NCI-H1930 (cell line): ENCODE measurements around the gene SMAD7.

Experiments used
- DNase-seq, 2 experiments: peaks; one replicate each; lab custom pipeline; 2025; lab: John Stamatoyannopoulos, UW

The SMAD7 gene

DNA sequence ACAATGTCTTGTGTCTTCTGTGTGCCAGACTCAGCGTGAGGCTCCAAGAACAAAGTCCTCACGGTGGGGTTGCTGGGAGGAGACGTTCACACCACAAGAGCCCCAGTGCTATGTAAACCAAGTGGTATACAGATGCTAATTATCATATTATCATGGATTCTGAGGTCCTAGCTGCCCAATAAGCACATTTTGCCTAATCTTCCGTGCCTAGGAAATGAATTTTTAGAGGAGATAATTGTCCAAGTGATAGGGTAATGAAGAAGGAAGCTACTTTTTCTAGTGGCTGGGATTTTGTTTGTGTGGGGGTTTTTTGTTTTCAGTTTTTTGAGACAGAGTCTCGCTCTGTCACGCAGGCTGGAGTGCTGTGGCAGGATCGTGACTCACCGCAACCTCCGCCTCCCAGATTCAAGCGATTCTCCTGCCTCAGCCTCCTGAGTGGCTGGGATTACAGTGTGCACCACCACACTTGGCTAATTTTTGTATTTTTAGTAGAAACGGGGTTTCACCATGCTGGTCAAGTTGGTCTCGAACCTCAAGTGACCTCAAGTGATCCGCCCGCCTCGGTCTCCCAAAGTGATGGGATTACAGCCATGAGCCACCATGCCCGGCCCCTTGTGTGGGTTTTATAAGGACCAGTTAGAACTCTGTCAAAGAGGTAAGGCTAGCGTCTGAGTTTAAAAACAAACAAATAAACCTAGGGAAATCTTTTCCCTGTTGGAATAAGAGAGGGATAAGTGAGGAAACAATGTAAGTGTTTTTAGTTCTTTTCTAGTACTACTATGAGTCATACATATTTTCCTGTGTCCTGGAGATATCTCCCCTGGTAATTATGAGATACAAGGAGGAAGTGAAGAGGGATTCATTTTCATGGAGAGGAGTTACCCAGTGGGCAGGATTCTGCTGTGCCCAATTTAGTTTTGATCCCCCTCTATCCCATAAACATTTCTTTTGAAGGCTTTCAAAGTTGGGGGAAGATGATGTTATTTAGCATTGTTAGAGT lies 9.5 kb upstream of the SMAD7 start:
- DNase-seq = no peak

DNA sequence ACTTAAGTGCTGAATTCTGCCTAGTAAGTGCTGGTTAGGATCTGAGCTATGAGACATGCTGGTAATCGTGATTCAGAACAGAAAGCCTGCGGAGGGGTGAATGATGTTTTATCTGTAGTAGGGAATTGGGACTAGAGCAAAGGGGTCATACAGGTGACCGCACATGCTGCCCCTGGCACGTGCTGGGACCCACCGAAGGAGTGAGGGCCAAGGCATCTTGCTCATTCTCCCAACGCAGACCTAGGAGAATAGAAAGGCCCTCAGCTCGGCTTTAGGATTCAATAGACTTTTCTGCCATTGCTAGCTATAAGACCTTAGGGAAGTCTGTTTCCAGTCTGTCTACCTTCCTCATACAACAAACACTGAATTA lies 8.8 kb upstream of the SMAD7 start:
- no peak for DNase-seq

DNA sequence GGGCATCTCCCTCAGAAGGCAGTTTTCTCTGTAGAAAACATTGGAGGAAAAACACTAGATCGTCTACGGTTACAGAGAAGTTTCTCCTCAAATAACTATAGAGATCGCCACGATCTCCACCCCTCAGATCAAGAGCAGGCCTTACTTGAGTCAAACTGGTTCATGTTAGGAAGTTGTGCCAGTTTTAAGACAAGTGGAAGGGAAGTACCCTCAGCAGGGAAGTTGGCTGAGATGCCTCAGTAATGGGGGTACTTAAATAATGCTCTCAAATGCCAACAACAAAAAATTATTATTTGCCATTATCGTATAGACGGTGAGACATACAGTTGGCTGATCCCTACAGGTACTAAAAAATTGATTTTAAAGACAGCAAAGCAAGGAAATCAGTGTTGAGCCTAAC lies 8.2 kb upstream of the SMAD7 start:
- DNase-seq = no peak

DNA sequence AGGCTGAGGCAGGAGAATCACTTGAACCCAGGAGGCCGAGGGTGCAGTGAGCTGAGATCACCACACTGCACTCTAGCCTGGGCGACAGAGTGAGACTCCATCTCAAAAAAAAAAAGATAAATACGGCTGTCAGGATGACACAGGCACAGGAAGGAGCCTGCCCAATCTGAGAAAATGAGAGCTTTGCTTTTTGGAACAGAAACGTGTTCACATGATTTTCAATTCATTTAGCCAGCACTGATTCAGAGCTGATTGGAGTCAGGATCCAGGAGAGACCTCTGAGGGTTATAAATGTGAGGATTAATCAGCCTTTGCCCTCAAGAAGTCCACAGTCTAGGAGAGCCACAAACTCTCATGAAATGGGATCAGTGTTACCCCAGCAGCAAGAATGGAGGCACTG lies 6.9 kb upstream of the SMAD7 start:
- no peak for DNase-seq

DNA sequence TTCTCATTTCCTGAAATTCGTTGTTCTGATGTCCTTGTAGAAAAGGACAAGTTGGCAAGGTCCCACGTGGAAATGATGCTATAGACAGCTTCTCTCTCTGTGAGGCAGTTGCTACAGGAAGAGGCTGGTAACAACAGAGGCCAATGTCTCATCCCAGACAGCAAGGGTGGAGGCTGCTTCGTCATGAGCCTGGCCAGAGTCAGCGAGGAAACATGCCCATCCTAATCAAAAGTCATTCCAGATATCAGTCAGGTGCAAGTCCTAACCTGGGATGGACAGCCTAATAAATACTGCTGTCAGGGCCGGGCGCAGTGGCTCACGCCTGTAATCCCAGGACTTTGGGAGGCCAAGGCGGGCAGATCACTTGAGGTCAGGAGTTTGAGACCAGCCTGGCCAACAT lies 6.4 kb upstream of the SMAD7 start:
- no peak for DNase-seq

DNA sequence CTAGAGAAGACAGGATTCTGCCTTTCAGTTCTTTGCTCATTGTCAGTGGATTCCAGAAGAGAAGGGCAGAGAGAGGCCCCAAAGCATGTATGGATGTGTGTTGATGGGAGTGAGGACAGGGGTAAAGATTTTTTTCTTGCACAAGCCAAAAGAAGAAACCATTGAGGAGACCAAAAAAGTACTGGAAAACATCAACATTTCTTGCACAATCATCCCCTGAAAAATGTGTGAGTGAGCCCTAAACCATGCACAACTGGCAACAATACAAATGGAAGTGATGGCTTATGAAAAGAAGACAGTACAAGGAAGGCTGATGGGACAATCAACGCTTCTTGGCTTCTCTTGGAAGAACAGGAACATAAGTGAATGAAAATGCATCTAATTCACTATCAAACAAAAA lies 5.6 kb upstream of the SMAD7 start:
- DNase-seq = no peak

DNA sequence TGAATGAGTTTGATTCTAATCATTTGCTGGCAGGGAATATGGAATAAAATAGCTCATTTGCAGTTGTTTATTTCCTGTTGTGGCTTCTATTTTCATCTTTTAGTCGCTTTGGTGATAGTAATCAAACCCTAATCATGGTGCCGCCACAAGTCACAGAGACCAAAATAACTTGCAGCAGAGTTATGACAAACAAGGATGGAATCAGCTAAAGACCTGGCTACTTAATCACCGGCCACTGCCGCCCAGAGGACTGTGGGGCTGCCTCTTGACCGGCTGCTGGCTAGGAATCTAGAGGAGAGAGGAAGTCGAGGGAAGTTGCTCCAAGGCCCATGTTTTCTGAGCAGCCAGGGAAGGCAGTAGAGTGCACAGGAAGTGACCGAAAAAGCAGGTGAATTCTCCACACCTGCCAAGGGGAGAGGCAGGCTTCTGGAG lies 5.1 kb upstream of the SMAD7 start:
- no peak for DNase-seq

DNA sequence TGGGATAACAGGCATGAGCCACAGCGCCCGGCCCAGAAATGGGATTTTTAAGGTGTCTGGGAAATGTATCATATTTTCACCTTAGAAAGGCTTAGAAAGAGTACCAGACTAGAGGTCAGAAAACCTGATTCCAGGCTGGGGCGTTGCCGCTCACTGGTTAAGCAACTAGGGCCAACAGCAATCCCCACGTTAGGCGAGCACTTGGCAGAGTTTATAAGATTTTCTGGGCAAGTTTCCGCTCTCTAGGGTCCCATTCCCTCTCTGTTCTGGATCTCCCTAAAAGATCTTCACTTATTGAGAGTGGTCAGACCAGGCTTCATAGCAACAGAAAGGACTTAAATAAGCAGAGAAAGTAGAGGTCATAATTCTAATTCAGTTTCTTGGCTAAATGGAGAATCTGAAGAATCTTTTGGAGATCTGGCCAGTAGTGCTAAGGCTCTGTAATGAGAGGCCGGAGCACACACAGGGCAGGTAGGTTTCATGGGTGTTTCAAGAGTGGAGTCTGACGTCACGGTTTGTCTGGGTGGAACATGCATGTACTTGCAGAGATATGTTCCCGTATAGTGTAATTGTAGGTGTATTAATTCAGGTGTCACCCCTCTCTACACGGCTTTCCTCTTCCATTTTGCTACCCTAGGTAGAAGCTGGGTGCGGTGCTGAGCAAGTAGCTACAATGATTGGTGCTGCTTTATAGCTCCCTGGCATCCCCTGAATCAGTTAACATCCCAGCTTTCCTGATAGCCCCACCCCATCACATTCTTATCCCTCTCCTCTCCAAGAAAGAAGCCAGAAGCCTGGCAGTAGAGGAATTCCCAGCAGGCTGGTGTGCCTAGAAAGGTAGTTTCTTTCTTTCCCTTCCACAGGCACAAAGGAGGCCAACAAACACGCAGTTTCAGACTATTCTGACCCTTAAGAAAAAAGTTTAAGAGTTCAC lies 4.4 kb upstream of the SMAD7 start:
- no peak for DNase-seq

DNA sequence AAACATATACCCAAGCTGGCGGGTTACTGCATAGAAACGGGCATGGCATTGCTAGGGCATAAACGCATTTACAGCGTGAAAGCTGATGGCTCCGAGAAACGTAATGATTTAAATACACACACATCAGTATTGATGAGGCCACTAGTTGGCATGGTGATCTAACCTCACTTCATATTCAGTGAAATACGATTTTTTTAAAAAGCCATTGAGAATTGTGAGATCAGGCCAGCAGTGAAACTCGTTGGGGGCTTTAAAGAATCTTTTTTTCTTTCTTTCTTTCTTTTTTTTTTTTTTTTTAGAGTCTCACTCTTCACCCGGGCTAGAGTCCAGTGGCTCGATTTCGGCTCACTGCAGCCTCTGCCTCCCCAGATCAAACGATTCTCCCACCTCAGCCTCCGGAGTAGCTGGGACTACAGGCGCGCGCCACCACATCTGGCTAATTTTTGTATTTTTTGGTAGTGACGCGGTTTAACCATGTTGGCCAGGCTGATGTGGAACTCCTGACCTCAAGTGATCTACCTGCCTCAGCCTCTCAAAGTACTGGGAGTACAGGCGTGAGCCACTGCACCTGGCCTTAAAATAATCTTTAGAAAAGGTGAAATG lies 2.4 kb upstream of the SMAD7 start:
- DNase-seq = no peak

DNA sequence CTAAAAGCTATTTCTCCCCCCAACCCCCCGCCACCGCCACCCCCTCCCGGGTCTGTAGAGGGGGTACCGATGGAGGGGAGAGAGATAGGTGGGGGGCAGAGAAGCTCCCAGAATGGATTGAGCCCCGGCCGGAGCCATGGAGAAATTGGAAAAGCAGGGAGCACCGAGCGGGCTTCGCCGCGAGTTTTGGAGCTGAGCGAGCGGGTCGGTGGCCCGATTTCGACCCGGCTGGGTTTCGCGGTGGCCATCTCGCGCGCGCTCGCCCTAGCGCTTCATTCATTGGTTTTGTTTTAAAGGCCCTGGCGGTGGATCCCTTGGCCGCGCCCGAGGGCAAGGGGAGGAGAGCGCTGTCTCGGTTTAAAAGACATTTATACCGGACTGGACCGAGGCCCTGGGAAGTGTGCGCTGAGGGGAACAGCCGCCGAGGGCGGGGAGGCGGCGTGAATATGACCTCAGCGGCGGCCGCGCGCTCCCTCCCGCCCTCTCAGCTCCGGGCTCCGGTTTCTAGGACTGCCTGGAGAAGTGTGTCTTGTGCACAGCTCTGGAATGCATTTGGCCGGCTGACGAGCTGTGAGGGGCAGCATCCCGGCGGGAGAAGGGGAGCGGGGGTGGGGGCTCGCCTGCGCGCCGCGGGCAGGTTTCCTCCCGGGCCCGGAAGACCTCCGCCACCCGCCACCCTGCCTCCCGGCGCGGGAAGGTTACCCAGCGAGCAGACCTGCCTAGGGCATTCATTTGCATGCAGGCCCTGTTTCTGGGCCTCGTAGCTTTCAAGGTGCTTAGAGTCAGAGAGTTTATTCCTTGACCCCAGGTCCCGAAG lies 1.7 kb upstream of the SMAD7 start:
- peak; percentile 52 to 78 for DNase-seq

DNA sequence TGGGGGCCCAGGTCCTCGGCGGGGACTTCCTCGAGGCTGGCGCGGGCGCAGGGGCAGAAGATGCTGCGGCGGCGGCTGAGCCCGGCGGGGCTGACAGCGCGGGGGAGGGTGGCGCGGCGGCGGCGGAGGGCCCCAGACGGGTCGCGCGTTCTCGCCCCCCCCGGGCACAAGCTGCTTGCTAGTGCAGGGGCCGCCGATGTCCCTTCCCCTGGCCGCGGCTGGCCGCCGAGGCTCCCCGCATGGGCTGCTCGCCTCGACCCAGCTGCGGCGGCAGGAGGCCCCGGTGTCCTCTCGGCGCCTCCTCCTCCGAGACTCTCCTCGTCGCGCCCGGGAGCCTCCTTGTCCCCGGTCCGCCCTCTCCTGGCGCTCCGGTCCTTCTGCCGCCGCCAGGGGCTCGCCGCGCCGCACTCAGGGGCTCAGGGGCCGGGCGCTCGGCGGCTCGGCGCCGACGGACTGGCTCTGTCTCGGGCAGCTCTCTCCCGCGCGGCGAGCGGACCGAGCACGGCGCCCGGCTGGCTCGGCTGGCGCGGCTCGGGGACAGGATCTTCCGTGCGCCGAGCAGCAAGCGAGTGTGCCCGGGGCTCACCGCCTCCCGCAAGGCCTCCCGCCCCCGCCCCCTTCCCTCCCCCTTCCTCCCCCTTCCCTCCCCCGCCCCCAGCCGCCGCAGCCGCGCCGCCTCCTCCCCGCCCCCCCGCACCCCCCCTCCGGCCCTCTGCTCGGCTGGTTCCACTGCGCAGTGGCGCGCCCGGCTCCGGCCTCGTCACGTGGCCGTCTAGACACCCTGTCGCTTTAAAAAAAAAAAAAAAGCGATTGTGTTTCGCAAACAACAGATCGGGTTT lies 902 bp upstream of the SMAD7 start:
- DNase-seq = peak; percentile 87 to 91

DNA sequence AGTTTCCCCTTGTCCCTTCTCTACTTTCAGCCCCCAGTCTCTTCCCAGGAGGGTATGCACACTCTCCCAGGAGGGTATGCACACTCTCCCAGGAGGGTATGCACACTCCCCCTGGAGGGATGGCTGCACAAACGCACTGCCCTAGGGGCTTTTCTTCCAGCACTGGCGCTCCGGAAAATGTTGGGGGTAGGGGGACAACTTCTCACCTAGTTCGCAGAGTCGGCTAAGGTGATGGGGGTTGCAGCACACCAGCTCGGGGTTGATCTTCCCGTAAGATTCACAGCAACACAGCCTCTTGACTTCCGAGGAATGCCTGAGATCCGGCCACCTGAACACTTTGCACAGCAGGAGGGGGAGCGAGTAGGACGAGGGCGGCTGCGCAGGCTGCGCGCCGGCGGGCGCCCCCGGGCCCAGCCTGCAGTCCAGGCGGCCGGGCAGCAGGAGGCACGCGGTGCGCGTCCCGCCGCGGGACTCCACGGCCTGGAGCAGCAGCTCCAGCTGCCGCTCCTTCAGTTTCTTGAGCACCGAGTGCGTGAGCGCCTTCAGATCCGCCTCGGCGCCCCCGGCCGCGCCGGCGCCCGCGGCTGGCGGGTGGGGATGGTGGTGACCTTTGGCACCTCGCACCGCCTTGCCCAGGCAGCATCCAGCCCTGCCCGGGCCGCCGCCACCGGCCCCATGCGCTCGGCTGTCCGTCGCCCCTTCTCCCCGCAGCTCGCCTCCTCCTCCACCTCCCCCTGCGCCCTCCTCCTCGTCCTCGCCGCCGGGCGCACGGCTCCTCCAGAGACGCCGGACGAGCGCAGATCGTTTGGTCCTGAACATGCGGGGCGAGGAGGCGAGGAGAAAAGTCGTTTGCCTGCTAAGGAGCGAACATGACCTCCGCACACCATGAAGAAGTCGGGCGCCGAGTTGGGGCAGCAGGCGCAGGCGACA lies 894 bp downstream of the SMAD7 start:
- peak in 1 of 2 experiments; percentile 16 for DNase-seq

DNA sequence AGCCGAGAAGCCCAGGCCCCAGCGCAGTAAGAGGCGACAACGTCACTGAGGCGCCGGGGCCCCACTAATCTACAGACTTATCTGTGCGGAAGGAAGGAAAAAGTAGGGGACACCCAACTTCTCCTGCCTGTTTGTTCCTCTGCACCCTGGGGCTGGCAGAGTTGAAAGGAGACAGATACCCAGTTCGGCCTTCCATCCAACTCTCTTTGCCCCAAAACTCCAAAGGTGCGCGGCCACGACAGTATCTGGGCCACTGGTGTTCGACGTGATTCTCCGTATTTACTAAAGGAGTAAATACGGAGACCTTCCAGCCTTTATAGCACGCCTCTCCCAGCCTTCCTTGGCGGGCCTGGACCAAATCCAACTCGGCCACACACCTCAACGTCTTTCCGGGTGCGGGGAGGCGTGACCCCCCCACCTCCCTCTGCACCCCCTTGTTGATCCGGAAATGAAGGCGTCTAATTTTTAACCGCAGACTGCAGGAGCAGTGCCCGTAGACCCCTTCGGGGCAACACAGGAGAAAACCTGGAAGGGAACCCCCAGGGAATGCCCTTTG lies 1.6 kb downstream of the SMAD7 start:
- DNase-seq = no peak

DNA sequence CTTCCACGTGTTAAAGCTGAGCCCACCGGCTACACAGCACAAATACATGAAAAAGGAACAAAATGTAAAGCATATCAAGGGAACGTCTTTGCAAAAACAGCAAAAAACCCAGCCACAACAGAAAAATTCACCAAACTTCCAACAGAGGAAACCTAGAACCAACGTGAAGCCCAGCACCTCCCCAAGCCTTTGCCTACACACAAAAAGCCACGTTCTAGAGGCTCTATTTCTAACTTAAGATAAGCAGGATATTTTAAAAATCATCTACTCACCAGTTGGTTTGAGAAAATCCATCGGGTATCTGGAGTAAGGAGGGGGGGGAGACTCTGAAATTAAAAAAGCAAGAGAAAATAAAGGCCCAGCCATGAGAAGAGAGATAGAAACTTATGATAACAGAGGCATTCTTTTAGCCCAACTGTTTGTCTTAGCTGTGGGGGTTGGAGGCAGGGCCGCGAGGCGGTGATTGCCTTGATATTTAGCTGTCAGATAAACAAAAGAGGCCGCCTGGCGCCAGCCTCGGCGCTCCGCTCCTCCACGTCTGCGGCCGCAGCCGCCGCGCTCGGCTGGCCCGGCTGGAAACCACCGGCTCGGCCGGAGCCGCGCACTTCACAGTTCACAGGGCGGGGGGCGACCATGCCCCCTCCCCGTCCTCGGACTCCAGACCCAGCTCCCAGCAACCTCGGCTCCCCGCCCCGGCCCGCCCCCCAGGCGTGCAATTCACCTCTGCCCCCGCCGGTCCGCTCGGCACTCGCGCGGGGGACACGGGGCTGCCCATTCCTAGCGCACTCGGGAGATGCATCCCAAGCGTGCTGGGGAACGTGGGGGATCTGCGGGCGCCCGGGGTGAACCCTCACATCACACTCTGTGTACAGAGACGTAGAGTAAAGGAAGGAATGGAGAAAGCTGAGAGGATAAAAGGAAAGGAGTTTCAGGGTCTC lies 2.4 kb downstream of the SMAD7 start:
- DNase-seq = peak; percentile 19 to 44

DNA sequence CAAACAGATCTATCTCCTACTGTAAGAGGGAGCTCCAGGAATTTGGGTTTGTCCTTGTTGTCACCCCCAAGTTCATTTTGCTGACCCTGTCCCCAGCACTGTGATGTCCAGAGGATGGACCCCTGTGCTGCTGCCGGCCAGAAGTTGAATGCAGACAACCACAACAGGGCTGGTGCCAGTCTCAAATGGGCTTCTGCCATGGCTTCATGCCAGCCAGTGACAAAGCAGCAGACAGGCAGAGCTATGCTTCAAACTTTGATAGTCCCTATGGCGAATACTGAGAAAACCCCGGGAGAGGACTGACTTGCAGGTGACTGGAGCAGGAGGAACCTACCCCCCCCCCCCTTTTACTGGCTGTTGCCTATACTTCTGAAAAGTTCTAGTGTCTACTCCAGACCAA lies 3.2 kb downstream of the SMAD7 start:
- DNase-seq = no peak

DNA sequence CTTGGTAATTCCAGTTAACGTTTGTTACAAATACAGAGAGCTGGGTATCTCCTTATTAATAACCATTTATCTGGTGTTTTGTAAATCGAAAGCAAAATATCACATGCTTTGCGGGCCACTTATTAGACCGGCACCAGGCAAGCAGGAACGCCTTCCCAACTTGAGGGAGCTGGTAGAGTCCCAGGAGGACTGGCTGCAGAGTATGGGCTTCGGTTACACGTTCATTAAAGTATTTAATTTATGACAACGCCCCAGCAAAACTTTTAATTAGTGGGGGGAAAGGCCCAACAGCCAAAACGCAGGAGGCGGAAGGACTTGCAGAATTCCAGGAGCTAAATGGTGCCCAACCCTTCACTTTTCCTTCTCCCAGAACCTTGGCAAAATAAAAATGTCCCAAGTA lies 3.7 kb downstream of the SMAD7 start:
- DNase-seq = no peak

DNA sequence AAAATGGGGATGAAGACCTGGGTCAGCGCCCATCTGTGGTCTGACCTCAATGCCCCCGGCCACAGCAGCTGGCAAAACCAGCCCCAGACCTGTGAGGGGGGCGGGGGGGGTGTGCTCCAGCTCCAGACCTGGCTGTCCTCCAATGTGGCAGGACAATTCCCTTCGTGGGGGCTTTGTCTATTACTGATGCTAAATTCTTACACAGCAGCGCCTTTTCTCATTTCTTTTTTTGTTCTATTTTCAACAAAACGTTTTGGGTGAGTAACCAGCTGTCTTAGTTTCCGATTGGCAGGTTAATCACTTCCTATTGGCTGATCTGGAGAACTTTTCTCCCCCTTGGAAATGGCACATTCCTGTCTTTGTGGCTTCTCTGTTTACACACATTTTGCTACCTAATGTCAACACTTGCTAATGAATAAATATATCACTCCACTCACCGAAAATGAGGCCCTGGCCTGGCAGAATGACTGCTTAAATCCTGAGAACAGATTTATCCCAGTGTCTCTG lies 4.4 kb downstream of the SMAD7 start:
- peak in 1 of 2 experiments; percentile 32 for DNase-seq

DNA sequence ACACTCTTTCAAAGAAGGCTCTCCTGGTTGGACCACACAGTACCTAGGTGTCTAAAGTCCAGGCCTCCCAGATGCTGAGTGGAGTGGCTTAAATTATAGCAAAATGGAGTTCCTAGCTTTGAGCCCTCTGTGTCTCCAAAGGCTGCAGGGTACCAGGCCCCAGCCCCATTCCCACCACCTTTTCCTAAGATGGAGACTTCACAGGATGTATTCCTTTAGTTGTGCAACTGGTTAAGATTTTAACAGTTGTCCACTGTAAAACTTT lies 4.9 kb downstream of the SMAD7 start:
- DNase-seq = no peak
